K562 treated with DMSO at 1 percent for 4 hours (cell line): ENCODE data around the gene NKAPL. TPM values are rescaled to one million over a fixed set of nuclear protein-coding genes. Genes with fewer than 3 reads are reported as not detected.

ENCODE experiments used
- total RNA-seq: library from RNA; unstranded; fragments of 300-600 nt; gene quantifications from 2 replicates; pipeline ENCODE4 v1.2.3, GENCODE V29; 2022; ENCODE audit not compliant: insufficient read depth

The NKAPL gene
- total RNA-seq, result not detected in 2 replicates

GRCh38 chr6:28258877-28259777 lies at the start of gene NKAPL:
Gene NKAPL, plus strand, starts transcription at chr6:28259297. Its CDS starts 75 bp downstream, at chr6:28259372.

GRCh38 chr6:28225056-28225834 lies 33.9 kb upstream of the NKAPL start, which contains the start of gene ZSCAN9:
Gene ZSCAN9, plus strand, starts transcription at chr6:28225275. Its CDS starts 1,810 bp downstream, at chr6:28227085.

DNA sequence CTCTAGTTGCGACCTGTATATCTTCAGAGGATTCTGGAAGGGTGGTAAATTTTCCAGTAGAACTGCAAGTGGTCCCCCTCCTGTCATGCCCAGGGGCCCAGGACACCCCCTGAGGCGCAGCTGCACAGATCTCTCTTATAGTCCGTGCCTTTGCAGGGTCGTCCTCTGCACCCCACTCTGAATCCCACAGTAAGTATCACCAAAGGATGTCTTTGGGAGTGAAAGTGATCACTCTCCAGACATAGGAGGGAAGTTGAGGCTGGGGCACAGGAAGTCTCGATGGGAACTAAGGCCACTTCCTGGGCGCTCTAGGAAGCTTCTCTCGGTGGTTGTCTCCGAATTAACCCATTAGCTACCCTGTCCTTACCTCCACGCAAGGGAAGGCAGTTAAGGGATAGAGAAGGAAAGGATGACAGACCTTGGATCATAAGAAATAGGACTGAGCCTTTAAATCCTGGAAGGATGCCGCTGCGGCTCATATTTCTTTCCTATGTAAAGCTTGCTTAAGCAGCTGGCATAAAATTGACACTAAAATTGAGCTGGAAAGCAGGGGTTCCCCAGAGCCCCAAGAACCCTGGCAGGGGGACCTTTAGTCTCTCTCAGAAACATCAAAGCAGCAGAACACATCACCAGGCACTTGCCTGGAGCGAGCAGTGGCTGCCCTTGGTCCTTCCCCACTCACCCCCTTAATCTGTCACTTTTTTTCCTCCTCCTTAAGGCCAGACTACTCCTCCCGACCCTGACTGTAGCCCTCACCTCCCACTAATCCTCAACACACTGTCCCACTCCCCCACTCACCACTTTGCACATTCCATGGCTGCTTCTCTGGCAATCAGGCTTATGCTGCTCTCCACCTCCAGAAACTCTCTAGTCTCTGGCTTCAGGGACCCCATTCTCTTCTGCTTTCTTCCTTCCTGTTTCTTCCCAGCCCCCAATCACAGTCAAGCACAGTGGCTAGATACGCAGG lies 6.8 kb upstream of the NKAPL start, which contains the start of gene ZKSCAN4:
ZKSCAN4 (minus strand) TSS at position 261 of the 967 bp plus-strand sequence. CDS start 289 bp downstream, outside the sequence.

DNA sequence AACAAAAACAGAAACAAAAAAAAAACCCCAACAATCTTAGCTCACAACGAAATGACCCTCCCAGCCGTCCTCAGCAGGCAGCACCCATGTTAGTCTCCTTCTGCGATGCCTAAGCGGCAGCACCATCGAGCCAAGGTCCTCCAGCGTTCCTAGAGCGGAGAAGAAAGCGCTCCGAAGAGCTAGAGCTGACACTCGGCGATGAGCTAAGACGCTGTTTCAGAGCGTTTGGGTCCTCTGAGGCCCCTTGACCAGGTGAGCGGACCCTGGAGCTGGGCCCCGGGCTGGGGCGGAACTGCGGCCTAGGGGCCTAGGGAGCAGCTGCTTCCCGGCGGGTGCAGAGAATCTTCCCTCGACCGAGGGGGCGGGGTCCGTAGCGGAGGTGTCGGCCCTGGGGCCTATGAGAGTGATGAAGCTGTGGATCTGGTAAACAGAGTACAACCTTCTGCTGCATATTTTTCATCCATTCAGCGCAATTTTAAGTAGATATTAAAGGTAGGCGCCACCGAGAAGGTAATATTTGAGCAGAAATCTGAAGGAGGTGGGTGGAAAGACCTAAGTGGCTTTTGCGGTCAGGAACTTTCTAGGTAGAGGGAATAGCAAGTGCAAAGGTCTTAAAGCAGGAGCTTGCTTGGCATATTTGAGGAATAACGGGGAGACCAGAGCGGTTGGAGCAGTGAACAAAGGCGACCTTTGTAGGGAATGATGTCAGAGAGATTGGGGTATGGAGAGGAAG lies 8.0 kb downstream of the NKAPL start, which contains the start of gene ZSCAN26:
ZSCAN26 (plus strand) TSS at position 182 of the 733 bp plus-strand sequence. CDS start 4,777 bp downstream, outside the sequence.

GRCh38 chr6:28281288-28282064 lies 22.4 kb downstream of the NKAPL start, which contains the start of gene PGBD1:
Gene PGBD1, plus strand, starts transcription at chr6:28281572. Its CDS starts 2,242 bp downstream, at chr6:28283814.

Other genes with a start within 250 kb of the NKAPL start
- gene ZNF165, start 178.7 kb upstream of the NKAPL start, total RNA-seq, result 1.6 and 2.1 TPM in 2 replicates
- gene ZSCAN16, start 134.7 kb upstream of the NKAPL start, total RNA-seq, result not detected in 2 replicates
- gene ZKSCAN8, start 117.4 kb upstream of the NKAPL start, total RNA-seq, result 11.6 and 19.4 TPM in 2 replicates
- gene ZSCAN9, start 34.0 kb upstream of the NKAPL start, total RNA-seq, result 18.1 and 19.4 TPM in 2 replicates
- gene ZKSCAN4, start 7.0 kb upstream of the NKAPL start, total RNA-seq, result 6.0 and 6.2 TPM in 2 replicates
- 4.1 and 5.6 TPM in 2 replicates for gene ZSCAN26, start 7.8 kb downstream of the NKAPL start, total RNA-seq
- 7.1 and 8.1 TPM in 2 replicates for gene PGBD1, start 22.3 kb downstream of the NKAPL start, total RNA-seq
- gene ZSCAN31, start 76.9 kb downstream of the NKAPL start, total RNA-seq, result 5.8 and 7.0 TPM in 2 replicates
- 4.3 and 4.5 TPM in 2 replicates for gene ZKSCAN3, start 90.7 kb downstream of the NKAPL start, total RNA-seq
- 4.5 and 6.8 TPM in 2 replicates for gene ZSCAN12, start 140.4 kb downstream of the NKAPL start, total RNA-seq
- gene ZSCAN23, start 184.2 kb downstream of the NKAPL start, total RNA-seq, result not detected in 2 replicates